Activated CD4-positive, alpha-beta memory T cell treated with anti-CD3 and anti-CD28 coated beads for 36 hours (primary cell): ENCODE measurements around the gene ADARB2. TPM values are rescaled to one million over a fixed set of nuclear protein-coding genes. Genes with fewer than 3 reads are reported as not detected.

Experiments
- CTCF ChIA-PET: fragments of 350-600 bp; sonication (Branson Sonifier 250); formaldehyde crosslinking; loops from one replicate; lab custom pipeline; 2021; ENCODE audit warnings: antibody characterized with exemption, inconsistent platforms; lab: Charles Lee
- POLR2A ChIA-PET: fragments of 350-600 bp; sonication (Branson Sonifier 250); formaldehyde crosslinking; loops from one replicate; lab custom pipeline; 2021; ENCODE audit warnings: antibody characterized with exemption; lab: Charles Lee
- DNase-seq: peaks from one replicate; pipeline ENCODE4 v3.0.0-alpha.2; 2020
- H3K27ac Mint-ChIP-seq: one replicate; pipeline ENCODE4 v1.8.0; 2021; ENCODE audit warnings: mixed read lengths
- H3K27me3 Mint-ChIP-seq: one replicate; pipeline ENCODE4 v1.8.0; 2021; ENCODE audit warnings: mixed read lengths
- H3K36me3 Mint-ChIP-seq: one replicate; pipeline ENCODE4 v1.8.0; 2021; ENCODE audit warnings: mixed read lengths
- H3K4me1 Mint-ChIP-seq: one replicate; pipeline ENCODE4 v1.8.0; 2021; ENCODE audit warnings: low read depth, mixed read lengths
- H3K4me3 Mint-ChIP-seq: one replicate; pipeline ENCODE4 v1.8.0; 2021; ENCODE audit warnings: mild to moderate bottlenecking, mixed read lengths
- H3K9me3 Mint-ChIP-seq: one replicate; pipeline ENCODE4 v1.8.0; 2021; ENCODE audit warnings: mixed read lengths
- intact Hi-C: fragments of 100-400 bp; cut with micrococcal nuclease; formaldehyde crosslinking; loops from one replicate; pipeline ENCODE4 v1.15.1; 2023
- total RNA-seq, 2 experiments: library from RNA; stranded (reverse); gene quantifications; one replicate each; pipeline ENCODE4 v1.2.3, GENCODE V29; 2021

The ADARB2 gene
- total RNA-seq, 2 experiments from 2014 or later, result 2.2 TPM

DNA sequence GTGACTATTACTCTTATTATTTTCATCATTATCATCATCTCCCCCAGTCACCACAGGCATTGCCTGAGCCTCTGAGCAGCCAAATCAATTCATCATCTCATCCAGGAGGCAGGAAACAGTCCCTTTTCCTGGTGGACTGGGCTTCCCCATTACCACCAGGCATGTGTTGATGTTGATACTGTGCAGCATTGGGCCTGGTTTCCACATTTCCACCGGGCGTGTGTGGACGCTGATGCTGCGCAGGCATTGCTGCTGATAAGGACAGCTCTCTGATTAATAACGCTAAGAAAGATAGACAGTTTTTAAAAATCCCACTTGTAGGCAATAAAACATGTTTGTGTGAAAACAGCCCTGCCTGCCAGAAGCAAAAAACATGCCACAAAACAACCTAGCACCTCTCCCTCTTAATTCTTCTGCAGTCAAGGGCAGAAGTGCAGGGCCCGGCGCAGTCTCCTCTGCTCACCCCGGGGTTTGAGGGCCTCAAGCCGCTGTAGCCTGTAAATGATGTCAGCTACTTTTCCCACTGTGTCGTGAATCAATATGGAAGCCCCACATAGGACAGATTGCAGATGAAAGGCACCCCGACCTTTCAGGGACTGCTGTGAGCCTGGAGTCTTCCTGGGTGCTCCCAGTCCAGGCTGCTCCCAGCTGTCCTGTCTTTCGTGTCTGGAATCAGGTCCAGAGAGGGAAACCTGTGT lies 465.1 kb downstream of the ADARB2 start:
- intact Hi-C loops, result no loop called here
- H3K4me3 Mint-ChIP-seq, result no peak overlapping the region
- no peaks in the 10 kb centered on the region for H3K9me3 Mint-ChIP-seq
- POLR2A ChIA-PET, result no interaction called here
- DNase-seq, result no peak
- CTCF ChIA-PET, result no interaction called here
- no peaks in the 10 kb centered on the region for H3K36me3 Mint-ChIP-seq
- no peaks in the 10 kb centered on the region for H3K27me3 Mint-ChIP-seq
- H3K4me1 Mint-ChIP-seq, result no peaks in the 10 kb centered on the region
- H3K27ac Mint-ChIP-seq, result no peak overlapping the region

DNA sequence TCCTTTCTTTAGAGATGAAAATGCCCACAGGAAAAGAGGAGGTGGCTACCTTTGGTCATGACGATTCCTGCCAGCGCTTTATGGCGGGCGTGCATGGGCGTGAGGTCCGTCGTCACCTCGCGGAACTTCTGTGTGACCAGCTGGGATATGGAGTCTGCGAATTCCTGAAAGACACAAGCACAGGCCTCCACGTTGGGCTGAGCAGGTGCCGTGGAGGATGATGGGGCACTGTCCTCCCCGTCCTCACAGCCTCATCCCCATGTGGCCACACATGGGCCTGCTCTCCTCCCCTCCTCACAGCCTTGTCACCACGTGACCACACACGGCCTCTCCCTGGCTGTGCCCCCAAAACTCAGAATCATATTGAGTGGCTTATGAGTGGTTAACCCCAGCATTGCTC lies 466.4 kb downstream of the ADARB2 start:
- Mint-ChIP-seq H3K36me3 (no peaks in the 10 kb centered on the region), H3K4me1 (no peaks in the 10 kb centered on the region), H3K27me3 (no peaks in the 10 kb centered on the region), H3K4me3 (no peak overlapping the region), H3K9me3 (no peaks in the 10 kb centered on the region), H3K27ac (no peak overlapping the region)
- intact Hi-C loops, result no loop called here
- DNase-seq, result no peak
- CTCF ChIA-PET, result interaction anchor here (0.9 kb wide), 1 partner anchor 98 kb away, joined by 3 read pairs; no protein-coding TSS in a partner anchor
- POLR2A ChIA-PET, result no interaction called here

DNA sequence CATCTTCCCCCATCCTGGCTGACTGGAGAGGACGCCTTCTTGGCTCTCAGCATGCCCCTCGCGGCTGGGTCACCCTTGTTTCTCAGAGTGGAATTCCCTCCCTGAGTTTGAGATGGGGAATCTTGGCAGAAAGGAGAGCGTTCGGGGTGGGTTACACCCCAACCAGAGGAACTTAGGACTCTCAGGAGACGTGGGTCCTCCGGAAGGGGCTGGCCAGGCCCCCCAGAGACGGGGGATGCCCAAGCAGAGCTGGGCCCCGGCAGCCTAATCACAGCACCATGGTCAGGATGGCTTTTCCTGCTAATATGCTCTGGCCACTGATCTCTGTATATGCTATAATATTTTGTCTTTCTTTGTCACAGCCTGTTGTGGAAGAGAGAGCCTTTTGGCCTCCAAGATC lies 466.8 kb downstream of the ADARB2 start:
- H3K27ac Mint-ChIP-seq, result no peak overlapping the region
- H3K4me3 Mint-ChIP-seq, result no peak overlapping the region
- no peaks in the 10 kb centered on the region for H3K4me1 Mint-ChIP-seq
- H3K36me3 Mint-ChIP-seq, result no peaks in the 10 kb centered on the region
- H3K9me3 Mint-ChIP-seq, result no peaks in the 10 kb centered on the region
- POLR2A ChIA-PET, result no interaction called here
- CTCF ChIA-PET, result interaction anchor here (0.9 kb wide), 1 partner anchor 98 kb away, joined by 3 read pairs; no protein-coding TSS in a partner anchor
- DNase-seq, result no peak
- intact Hi-C loops, result no loop called here
- no peaks in the 10 kb centered on the region for H3K27me3 Mint-ChIP-seq

DNA sequence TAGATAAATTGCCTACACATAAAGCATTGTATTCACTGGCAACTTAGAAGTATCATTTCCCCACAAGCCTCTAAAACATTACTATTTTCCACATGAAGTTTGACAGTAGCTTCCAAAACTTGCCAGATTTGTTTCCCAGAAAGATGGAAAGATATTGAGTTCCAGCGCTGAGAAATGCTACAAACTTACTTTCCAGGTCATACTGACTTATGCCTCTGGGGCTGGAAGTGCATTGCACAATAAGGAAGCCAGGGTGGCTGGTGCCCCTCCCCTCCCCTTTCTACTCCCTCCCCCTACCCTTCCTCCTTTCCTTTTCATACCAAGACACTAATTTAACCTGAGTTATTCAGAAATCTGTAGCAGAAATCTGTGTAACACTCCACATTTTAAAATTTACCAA lies 468.5 kb downstream of the ADARB2 start:
- intact Hi-C loops, result no loop called here
- Mint-ChIP-seq H3K27me3 (no peaks in the 10 kb centered on the region), H3K4me1 (no peaks in the 10 kb centered on the region), H3K4me3 (no peak overlapping the region), H3K9me3 (no peaks in the 10 kb centered on the region), H3K27ac (no peak overlapping the region), H3K36me3 (no peaks in the 10 kb centered on the region)
- ChIA-PET POLR2A (no interaction called here), CTCF (interaction anchor here (0.7 kb wide), 1 partner anchor 159 kb away, joined by 5 read pairs; no protein-coding TSS in a partner anchor)
- no peak for DNase-seq

DNA sequence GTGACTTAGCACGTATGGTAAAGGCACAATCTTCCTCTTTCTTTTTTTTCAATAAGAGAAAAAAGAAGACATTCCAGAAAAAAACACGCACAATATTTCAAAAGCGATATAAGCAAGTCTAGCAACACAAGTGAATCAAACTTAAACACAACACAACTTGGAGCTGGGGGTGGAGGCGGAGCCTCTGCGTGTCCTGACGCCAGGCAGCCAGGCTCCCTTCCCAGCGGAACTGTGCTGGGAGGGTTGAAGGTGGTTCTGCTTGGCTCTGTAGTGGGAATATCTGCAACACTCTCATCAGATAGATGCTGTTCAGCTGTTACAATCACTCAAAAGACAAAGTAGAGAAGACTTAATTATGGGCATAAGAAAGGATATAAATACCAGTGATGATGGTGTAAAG lies 469.8 kb downstream of the ADARB2 start:
- Mint-ChIP-seq H3K27me3 (no peaks in the 10 kb centered on the region), H3K36me3 (no peaks in the 10 kb centered on the region), H3K9me3 (no peaks in the 10 kb centered on the region), H3K27ac (no peak overlapping the region), H3K4me3 (no peak overlapping the region), H3K4me1 (no peaks in the 10 kb centered on the region)
- CTCF ChIA-PET, result no interaction called here
- POLR2A ChIA-PET, result no interaction called here
- DNase-seq, result no peak
- intact Hi-C loops, result no loop called here

DNA sequence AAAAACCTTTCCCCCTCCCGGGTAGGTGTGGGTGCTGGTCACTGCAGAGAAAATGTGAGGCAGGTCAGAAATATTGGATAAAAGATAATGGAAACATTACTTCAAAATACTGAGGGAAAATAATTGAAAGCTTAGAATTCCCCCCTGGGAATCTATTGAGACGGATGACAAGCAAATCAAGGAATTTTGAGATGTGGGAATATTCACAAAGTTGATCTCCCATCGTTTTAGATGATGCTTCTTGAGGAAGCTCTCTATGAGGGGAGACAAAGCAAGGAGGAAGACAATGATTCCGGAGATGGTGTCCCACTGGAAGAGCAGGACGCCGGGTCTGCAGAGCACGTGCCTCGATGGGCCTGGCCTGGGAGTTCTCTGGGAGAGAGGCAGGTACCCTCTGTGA lies 470.2 kb downstream of the ADARB2 start:
- Mint-ChIP-seq H3K27ac (no peak overlapping the region), H3K36me3 (peaks cover 1% of the 10 kb centered on the region), H3K4me1 (no peaks in the 10 kb centered on the region), H3K9me3 (no peaks in the 10 kb centered on the region), H3K4me3 (no peak overlapping the region), H3K27me3 (no peaks in the 10 kb centered on the region)
- CTCF ChIA-PET, result no interaction called here
- no peak for DNase-seq
- intact Hi-C loops, result no loop called here
- POLR2A ChIA-PET, result no interaction called here

DNA sequence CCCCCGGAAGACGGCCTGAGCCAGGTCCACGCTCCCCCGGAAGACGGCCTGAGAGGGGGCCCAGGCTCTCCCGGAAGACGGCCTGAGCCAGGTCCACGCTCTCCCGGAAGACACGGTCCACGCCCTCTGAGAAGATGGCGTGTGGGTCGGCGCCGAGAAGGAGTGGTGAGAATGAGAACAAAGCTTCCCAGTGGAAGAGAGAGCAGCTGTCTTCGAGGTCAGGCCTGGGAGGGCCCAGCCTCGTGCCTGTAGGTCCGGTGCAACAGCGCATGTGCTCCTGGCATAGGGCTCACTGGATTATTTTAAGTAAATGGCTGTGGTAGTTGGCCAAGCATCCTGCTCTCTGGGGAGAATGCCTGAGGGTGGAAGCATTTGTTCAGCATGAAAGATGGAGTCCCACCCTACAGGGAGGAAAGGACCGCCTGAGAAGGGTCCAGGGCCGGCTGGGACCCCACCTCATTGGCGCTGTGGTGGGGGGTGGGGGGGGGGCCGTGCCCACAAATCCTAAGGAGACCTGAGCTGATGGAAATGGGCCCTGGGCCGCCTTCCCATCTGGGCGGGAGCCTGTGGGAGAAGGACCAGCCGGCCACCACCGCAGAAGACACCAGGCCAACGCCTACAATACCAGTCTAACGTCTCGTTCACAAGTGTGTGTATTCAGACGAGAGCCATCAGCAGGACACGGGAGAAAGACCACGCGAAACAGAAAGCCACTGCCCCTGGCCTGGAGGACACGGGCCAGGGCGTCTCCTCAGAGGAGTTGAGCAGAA lies 471.1 kb downstream of the ADARB2 start:
- no peak overlapping the region for H3K4me3 Mint-ChIP-seq
- intact Hi-C loops, result no loop called here
- no peaks in the 10 kb centered on the region for H3K4me1 Mint-ChIP-seq
- CTCF ChIA-PET, result no interaction called here
- H3K9me3 Mint-ChIP-seq, result peaks cover 2% of the 10 kb centered on the region
- DNase-seq, result no peak
- no peaks in the 10 kb centered on the region for H3K27me3 Mint-ChIP-seq
- H3K36me3 Mint-ChIP-seq, result peaks cover 1% of the 10 kb centered on the region
- H3K27ac Mint-ChIP-seq, result no peak overlapping the region
- POLR2A ChIA-PET, result no interaction called here

DNA sequence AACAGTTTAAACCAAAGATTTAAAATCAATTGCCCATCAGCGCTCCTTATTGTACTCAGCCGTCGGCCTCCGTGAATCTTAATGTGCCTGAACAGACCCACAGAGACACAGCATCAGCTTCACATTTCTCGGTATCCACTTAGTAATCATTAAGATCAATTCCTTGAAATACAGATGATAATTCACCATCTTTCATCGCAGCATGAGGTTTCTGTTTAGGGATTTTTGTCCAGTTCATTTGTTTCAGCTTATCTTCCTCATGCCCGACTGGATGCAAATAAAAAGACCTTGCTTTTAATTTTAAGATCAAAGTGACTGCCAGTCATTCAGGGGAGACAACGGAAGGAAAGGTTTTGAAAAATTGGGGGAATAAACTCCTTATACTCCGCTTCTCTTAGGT lies 473.3 kb downstream of the ADARB2 start:
- CTCF ChIA-PET, result no interaction called here

DNA sequence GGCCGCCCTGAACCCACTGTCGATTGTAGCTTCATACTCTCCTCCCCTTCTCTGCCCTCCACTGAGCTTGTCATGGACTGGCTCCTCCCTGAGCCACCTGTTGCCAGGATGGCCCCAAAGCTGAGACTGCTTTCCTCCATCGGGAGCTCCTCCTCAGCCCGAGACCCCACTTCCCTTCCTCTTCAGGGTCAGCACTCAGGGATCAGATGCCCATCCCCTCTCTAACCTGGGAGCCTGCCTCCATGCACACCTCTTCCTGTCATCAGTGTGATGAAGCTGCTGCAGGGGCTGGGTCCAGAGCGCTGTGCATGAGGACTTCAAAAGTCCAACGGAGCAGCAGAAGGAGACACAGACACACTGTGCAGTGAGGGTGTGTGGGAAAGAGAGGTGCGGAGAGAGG lies 480.1 kb downstream of the ADARB2 start:
- Mint-ChIP-seq H3K9me3 (peaks cover 2% of the 10 kb centered on the region), H3K27ac (no peak overlapping the region), H3K4me1 (peaks cover 39% of the 10 kb centered on the region), H3K27me3 (peaks cover 52% of the 10 kb centered on the region), H3K36me3 (peaks cover 7% of the 10 kb centered on the region), H3K4me3 (no peak overlapping the region)
- intact Hi-C loops, result loop anchor here (10.0 kb wide), 1 partner anchor 142 kb away; no protein-coding TSS in a partner anchor
- POLR2A ChIA-PET, result no interaction called here
- CTCF ChIA-PET, result no interaction called here
- no peak for DNase-seq

More for the DNA sequence above, 473.3 kb downstream of the ADARB2 start:
- POLR2A ChIA-PET, result no interaction called here
- Mint-ChIP-seq H3K4me1 (no peaks in the 10 kb centered on the region), H3K36me3 (peaks cover 1% of the 10 kb centered on the region), H3K4me3 (no peak overlapping the region), H3K9me3 (peaks cover 2% of the 10 kb centered on the region), H3K27me3 (peaks cover 4% of the 10 kb centered on the region), H3K27ac (no peak overlapping the region)
- intact Hi-C loops, result no loop called here
- no peak for DNase-seq

DNA sequence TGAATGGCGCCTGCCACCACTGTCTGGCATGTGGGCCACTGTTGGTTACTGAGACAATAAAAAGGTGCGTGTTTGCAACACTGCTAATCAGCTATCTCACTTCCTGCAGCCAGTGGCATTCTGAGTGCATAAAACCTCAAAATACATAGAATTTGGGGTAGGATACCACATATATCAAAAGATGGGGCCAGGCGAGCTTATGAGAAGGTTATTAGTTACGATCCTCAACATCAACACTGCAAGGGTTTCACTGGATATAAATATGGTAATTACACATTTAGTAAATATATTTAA lies 480.9 kb downstream of the ADARB2 start:
- Mint-ChIP-seq H3K9me3 (peaks cover under 1% of the 10 kb centered on the region), H3K36me3 (peaks cover 7% of the 10 kb centered on the region), H3K27me3 (peaks cover 53% of the 10 kb centered on the region), H3K27ac (no peak overlapping the region), H3K4me3 (no peak overlapping the region), H3K4me1 (peaks cover 40% of the 10 kb centered on the region)
- intact Hi-C loops, result loop anchor here (10.0 kb wide), 1 partner anchor 142 kb away; no protein-coding TSS in a partner anchor
- CTCF ChIA-PET, result no interaction called here
- POLR2A ChIA-PET, result no interaction called here
- DNase-seq, result no peak

DNA sequence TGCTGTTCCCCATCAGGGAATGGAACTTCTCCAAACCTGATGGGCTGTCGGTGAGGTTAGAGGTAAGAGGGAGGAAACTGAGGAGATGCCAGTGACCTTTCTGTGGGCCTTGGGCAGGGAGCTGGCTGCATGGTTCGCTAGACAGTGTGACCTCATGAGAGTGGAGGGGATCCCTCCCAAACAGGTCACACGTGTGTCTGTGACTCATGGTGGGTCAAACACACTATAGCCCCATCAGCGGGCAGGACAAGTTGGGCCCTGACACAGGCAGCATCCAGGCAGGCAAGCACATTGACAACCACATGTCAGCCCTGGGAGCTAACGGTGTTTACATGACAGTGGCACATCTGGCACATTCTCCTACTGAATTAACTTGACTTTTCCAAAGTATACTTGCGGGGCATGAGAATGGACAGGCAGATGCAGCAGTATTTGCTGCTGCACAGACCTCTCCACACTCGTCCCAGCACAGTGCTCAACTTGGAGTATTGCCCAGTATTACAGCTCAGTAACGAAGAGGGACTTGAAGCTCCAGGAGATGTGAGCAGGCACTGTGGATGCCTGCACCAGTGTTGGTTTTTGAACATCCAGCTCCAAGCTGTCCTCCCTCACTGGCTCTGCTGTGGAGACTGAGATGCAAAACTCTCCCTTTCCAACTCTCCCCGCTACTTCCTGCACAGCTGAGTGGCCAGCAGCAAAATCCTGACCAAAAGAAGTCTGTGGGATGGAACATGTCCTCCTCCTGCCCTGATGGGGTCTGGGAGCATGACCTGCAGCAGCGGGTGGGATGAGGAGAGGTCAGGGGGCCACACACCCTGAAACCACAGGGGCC lies 481.5 kb downstream of the ADARB2 start:
- no peak for DNase-seq
- Mint-ChIP-seq H3K27ac (no peak overlapping the region), H3K4me1 (peaks cover 40% of the 10 kb centered on the region), H3K27me3 (peaks cover 59% of the 10 kb centered on the region), H3K4me3 (no peak overlapping the region), H3K36me3 (peaks cover 7% of the 10 kb centered on the region), H3K9me3 (no peaks in the 10 kb centered on the region)
- intact Hi-C loops, result loop anchor here (10.0 kb wide), 1 partner anchor 141 kb away; no protein-coding TSS in a partner anchor
- ChIA-PET CTCF (no interaction called here), POLR2A (no interaction called here)

DNA sequence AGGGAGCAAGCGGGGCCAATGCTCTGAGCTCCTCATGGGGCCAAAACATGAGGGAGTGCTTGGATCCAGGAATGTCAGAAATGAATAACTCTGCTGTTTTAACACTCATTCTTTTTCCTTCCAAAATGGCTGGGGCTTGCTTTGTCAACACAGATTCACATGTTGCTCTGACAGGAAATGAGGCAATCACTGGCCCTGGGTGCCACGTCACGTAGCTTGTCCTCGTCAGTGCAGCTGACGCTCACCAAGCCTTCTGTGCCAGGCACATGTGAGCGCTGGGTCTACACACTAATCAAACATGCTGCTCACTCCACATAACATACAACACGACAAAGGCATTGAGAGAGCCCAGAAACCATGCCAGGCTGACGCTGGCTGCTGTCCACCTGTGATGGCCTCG lies 482.2 kb downstream of the ADARB2 start:
- H3K27me3 Mint-ChIP-seq, result peaks cover 64% of the 10 kb centered on the region
- POLR2A ChIA-PET, result no interaction called here
- H3K36me3 Mint-ChIP-seq, result peaks cover 7% of the 10 kb centered on the region
- peaks cover 40% of the 10 kb centered on the region for H3K4me1 Mint-ChIP-seq
- no peaks in the 10 kb centered on the region for H3K9me3 Mint-ChIP-seq
- intact Hi-C loops, result loop anchor here (10.0 kb wide), 1 partner anchor 140 kb away; no protein-coding TSS in a partner anchor
- no peak overlapping the region for H3K4me3 Mint-ChIP-seq
- CTCF ChIA-PET, result no interaction called here
- peak; percentile 56 for DNase-seq
- H3K27ac Mint-ChIP-seq, result no peak overlapping the region
